T-helper 1 cell (primary cell): Measurements from ENCODE around the gene RNASE13.
A peak's percentile ranks its signal among the peaks of the same experiment; 100 is the strongest.
"Not testable (repeated sequence)": the region's sequence is repeated elsewhere in the genome, so short reads cannot be mapped to it uniquely, and the experiment has no call there.

Experiments used
- DNase-seq, 5 donors: peaks; one replicate each; pipeline ENCODE4 v3.0.0-alpha.2; 2012 to 2020

Gene RNASE13

GRCh38 chr14:21019366-21019765, 15.2 kb downstream of the RNASE13 start:
- no peak for DNase-seq

DNA sequence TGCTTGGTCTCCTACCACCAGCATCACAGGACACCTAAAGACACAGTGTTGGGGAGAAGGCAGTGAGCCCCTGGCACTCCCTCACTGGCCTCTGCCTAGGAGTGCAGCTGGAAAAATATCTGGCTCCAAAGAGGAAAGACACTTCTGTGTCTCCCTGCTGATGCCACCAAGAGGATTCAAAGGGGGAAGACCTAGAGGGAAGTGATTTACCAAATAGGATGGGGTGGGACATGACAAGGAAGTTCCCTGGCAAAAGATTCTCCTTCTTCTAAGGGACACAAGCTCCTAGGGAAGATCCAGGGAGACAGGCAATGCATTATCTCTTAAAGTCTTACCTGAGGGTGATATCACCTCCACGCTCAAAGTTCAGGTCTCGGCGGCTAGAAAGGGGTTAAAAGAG, 15.8 kb downstream of the RNASE13 start:
- no peak for DNase-seq

GRCh38 chr14:21018286-21018685, 16.3 kb downstream of the RNASE13 start:
- no peak for DNase-seq

DNA sequence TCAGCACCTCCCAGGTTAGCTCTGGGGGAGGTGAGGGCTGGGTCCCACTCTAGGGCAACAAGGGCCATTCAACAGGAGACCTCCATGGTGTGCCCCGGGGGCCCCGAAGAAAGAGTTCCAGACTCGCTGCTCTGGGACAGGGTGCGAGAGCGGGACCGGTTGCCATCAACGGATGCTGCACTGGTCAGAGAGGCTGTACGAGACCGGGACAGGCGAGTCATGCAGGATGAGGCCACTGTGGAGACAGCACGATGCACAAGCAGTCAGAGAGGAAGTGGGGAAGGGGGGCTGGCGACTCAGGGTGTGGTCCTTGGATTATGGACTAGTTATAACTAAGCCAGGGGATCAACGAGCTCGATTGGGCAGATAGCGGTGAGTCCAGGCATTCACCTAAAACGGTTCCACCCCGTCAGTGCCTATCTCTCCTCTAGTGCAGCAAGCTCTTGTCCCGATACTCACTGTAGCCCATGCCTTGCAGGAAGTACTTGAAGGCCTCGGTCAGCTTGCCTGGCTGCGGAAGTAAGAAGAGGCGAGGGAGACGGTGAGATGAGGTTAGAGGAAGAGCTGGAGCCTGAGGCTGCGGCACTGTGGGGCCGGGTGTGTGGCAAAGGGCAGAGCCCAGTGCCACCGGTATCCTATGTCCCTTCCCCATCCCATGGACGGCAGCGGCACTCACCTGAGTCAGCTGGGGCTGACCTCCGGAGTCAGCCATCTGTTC, 16.9 kb downstream of the RNASE13 start:
- no peak for DNase-seq

DNA sequence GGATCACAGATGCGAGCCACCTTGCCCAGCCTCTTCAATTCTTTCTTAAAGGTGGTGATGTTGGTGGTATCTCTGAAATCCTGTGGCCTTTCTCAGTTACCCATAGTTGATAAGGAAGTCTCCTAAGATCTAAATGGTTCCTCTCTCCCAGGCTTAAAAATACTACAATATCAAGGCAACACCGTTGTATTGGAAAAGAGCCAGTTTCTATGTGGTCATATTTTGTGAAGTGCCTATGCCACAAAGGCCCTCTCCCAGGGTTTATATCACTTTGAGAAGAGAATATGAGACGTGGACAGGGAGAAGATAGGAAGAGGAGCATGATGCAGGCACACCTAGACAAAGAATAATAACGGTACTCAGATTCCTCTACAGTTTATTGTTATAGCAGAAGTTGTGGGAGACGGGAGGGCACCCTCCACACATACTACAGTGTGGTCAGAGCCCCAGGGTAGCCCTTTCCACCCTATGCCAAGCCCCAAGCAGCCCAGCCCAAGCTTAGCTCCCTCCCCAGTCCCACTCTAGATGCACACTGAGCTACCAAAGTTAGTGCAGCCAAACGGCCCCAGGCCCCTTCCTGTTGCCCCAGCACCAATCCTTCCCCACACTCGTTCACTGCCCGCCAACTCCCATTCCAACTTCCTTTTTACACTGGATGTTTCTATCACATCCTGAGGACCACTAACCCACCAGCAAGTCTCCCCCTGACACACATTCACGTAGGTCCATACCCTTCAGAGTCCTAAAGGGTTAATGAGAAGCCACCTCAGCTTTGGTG, 18.0 kb downstream of the RNASE13 start:
- DNase-seq: no peak

- no peak for DNase-seq
Observed at GRCh38 chr14:21015312-21015711, 19.3 kb downstream of the RNASE13 start.

- DNase-seq: peak; percentile 54 to 83 (median 67)
Observed at GRCh38 chr14:21014761-21015190, 19.8 kb downstream of the RNASE13 start.

GRCh38 chr14:21011136-21011535, 23.5 kb downstream of the RNASE13 start:
- DNase-seq: no peak

GRCh38 chr14:21009721-21010120, 24.9 kb downstream of the RNASE13 start:
- DNase-seq: not testable (repeated sequence)

DNA sequence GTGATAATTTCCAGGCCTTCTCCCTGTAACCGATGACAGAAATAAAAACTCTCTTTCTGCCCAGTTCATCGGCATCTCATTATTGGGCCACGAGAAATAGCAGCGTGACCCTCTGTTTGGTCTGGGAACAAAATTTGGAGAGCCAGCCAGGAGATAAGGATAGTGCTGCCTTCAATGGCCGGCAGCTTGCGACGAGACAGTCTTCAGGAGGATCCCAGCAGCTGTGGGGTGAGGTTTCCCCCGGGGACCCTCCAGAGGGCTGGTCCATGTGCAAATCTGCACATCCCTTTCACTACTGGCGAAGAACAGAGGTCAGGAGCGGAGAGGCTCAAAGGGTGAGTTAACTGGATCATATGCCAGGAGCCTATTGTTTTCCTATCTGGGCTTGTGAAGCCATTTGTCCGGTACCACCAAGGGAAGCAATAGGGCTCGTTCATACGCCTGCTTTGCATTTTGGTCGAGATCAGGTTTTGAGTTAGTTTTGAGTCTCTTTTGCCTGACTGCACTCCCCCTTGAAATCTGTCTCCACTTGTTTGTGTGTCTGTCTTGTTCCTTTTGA, 30.7 kb downstream of the RNASE13 start:
- no peak for DNase-seq

DNA sequence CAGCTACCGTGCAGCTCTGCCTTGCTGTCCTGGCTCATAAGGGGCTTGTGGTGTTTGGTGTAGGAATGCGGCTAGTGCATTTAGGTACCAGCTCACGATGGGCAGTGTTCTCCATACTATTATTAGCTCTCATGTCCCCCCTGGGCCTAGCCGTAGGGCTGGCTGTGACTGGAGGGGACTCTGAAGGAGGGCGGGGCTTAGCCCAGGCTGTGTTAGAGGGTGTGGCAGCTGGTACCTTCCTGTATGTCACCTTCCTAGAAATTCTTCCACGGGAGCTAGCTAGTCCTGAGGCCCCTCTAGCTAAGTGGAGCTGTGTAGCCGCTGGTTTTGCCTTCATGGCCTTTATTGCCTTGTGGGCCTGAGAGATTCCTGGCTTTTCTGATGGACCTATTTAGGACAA, 33.4 kb downstream of the RNASE13 start:
- no peak for DNase-seq

DNA sequence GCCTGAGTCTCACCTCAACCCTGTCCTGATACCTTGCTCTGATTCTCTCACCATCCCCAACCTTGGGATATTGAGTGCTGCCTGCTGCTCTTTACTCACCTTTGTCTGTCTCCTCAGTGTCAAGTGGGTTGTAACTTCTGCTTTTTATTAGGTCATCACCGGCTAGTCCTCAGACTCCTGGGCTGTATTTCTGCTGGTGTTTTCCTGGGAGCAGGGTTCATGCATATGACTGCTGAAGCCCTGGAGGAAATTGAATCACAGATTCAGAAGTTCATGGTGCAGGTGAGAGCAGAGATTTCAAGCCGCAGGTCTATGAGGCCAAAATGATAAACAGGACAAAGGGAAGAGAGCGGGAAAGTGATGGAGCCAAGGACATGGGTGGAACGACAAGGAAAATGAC, 35.0 kb downstream of the RNASE13 start:
- no peak for DNase-seq

DNA sequence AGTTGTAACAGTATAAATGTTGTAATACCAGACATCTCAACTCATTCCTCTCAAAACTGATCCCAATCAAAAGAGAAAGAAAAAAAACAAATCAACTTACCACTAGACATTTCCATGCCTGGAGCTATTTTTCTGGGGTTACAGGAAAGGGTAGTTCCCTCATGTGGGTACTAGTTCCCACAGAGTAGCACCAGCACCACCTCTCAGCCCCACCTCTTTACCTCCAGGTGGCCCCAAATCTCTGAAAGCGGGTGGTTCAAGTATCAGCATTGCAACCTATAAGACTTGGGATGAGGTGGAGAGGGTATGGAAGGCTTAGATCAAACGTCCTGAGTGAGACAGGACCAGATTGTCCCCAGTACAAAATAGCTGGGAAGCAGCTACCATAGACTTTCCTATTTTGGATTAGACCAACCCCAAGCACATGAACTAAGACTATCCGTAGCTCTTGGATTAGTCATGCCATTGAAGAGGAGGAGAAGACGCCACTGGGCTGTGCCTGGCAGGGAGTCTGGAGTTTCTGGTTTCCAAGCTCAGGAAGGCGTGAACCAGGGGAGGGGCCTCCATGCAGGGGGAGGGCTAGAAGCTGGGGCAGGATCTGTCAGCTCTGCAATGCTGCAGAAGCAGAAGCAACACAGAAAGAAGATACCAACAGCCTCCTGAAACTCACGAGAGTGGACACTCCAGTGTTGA, 35.8 kb downstream of the RNASE13 start, which contains the start of gene SLC39A2:
Gene SLC39A2 (plus strand): TSS at position 620 of the 693 bp plus-strand sequence. CDS start 154 bp downstream, outside the sequence.
- DNase-seq: no peak

DNA sequence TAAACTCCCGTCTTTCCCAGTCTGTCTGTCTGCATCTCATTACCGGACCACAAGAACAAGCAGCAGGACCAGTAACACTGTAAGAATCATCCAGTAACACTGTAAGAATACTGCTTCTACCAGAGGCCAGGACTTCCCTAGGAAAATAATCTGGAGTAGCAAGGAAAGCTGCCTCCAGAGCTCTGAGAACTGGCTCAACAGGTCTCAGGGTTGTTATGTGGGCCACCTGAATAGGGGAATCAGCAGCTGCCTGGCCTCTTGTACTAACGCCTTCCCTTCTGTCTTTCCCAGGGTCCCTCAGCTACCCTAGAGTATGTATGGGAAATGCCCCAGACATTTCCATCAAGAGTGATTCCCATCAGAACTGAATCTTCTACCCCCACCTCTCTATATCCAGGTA, 36.5 kb downstream of the RNASE13 start:
- no peak for DNase-seq

DNA sequence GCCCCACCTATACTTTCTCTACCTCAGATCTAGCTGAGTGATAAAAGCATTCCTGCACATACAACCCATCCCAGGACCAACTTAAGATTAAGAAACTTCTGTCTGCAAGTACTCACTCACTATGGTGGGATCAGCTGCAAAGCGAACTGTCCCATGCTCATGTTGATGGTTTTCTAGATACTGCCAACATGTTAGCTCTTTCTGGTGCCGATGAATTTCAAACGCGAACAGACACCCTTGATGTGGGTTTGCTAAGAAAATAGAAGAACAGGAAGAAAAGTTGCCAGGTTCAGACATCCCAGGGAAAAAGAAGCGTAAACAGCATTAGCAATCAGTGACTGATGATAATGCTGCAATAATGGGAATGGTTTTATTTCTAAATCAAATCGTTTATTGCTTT, 37.0 kb downstream of the RNASE13 start:
- no peak for DNase-seq

- no peak for DNase-seq
Observed at GRCh38 chr14:20997115-20997514, 37.5 kb downstream of the RNASE13 start.

- no peak for DNase-seq
Observed at GRCh38 chr14:20996521-20996920, 38.1 kb downstream of the RNASE13 start.

- DNase-seq: peak; percentile 70 to 95 (median 79)
Observed at GRCh38 chr14:20989787-20990600, 44.6 kb downstream of the RNASE13 start, which contains the start of gene METTL17. METTL17 (plus strand) TSS chr14:20989980; CDS start chr14:20990003, 23 bp downstream.

DNA sequence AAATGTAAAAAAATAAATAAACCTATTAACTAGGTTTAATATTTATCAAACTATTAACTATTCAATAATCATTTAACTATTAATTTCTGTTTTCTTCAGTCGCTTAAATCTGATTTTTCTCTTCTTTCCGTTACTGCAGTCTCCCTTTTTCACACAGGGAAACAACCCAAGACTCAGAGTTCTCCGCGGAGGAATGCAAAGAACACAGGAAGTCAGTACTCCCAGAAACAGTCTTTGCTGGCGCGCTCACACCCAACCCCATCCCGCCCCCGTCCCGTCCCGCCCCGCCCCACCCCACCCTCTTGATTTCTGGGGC, 45.2 kb downstream of the RNASE13 start:
- DNase-seq: no peak

DNA sequence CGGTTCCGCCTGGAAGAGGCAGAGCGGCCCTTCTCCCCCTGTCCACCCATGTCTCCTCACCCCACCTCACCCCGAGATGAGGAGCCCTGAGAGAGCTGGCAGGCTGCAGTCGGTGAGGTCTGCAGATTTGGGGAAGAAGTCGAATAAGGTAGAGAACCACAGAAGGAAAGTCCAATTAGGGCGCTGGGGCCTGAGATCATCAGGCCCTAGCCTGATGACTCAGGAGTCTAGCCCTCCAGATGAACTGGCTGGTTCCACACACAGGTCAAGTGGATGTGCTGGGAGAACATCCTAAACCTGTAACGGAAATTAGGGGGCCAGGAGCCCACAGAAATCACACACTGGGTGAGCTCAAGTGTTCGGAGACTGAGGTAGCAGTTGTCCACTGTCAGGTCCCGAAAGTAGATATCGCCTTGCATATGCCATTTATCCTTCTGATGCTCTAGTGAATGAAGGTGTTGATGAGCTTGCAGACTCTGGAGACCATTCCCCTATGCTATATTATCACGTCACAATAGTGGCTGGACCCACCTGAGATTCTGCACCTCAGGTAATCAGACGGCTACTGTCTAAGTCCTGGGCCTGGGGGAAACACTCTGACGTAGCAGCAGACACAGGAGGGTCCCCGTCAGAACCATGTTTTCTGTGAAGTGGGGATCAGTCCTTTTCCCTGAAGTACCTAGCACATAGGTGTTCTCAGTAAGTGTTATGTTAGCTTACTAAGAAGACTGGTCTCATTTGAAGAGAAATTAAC, 45.7 kb downstream of the RNASE13 start:
- no peak for DNase-seq

DNA sequence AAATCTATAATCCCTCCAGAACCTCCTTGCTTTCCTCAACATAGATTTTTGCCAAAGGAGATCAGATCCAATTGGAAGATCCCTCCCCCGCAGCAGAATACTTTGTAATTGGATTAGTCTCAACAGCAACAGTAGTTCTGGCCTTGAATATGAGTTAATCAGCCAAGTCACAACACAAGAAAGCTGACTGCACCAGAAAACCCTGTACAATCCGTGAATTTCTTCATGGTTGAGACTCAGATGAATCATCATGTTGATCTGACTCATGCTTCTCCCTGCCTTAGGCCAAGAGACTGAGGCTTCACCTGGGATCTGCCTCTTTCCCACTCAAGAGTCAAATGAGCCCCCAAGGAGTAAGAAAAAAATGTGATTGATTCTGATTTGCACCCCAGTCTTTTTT, 47.8 kb downstream of the RNASE13 start:
- peak in 1 of 5 donors; percentile 30 for DNase-seq
